HCT116 (cell line): ENCODE data around the gene TNNT2. TPM values are rescaled to one million over a fixed set of nuclear protein-coding genes. Genes with fewer than 3 reads are reported as not detected.

Source experiments
- ATAC-seq: fragments of 200-7000 bp; cut with Tn5 transposase; 2 replicates; pipeline ENCODE4 v1.9.1; 2020; ENCODE audit warnings: mild to moderate bottlenecking, moderate library complexity
- BruUV-seq: library from RNA; stranded (reverse); fragments of 400-500 nt; replicated peaks from 2 replicates; lab custom pipeline; 2021; lab: Mats Ljungman, UMichigan
- CTCF ChIA-PET: fragments of 300-600 bp; sonication (Branson Sonifier 250); formaldehyde crosslinking; loops from one replicate; lab custom pipeline; 2021; ENCODE audit warnings: antibody characterized with exemption; lab: Charles Lee
- POLR2A ChIA-PET: fragments of 300-600, 350-600 bp; sonication (Branson Sonifier 250); formaldehyde crosslinking; loops from one replicate; lab custom pipeline; 2021; ENCODE audit warnings: antibody characterized with exemption; lab: Charles Lee
- RAD21 ChIA-PET, 2 experiments: fragments of 300-600 bp; sonication (Branson Sonifier 250); formaldehyde crosslinking; loops; one replicate each; lab custom pipeline; 2023; ENCODE audit warnings: low total read pairs in 2 of 2; ENCODE audit not compliant: uncharacterized antibody in 2 of 2, unreplicated experiment in 2 of 2, low non-redundant PET in 1 of 2; lab: Charles Lee
- DNase-seq: peaks from one replicate; pipeline ENCODE4 v3.0.0-alpha.2; 2010; ENCODE audit warnings: low read depth, low spot score
- H2AFZ ChIP-seq: fragments of 200-600 bp; shearing (Covaris generic), sonication (generic); 2 replicates; pipeline ENCODE4 v1.6.1; 2017; ENCODE audit warnings: low read depth, mixed run types, mixed read lengths, antibody characterized with exemption, low read length; ENCODE audit not compliant: poor library complexity, severe bottlenecking
- H3K27ac ChIP-seq: 2 replicates; pipeline ENCODE4 v1.5.1; 2012; ENCODE audit warnings: low read depth, low read length
- H3K27me3 ChIP-seq: fragments of 200-600 bp; sonication (generic); 2 replicates; pipeline ENCODE4 v1.6.1; 2016; ENCODE audit warnings: mixed run types, low read length, mixed read lengths; ENCODE audit not compliant: insufficient read depth
- H3K36me3 ChIP-seq, 2 experiments: fragments of 200-500 bp in 1 of 2; fragments of 200-600 bp in 1 of 2; sonication (Bioruptor generic) in 1 of 2; sonication (generic) in 1 of 2; 2 replicates each; pipeline versions ENCODE4 v1.5.1 to v1.6.1; 2014 to 2016; ENCODE audit warnings: low read length in 2 of 2, inconsistent platforms in 1 of 2, mixed read lengths in 1 of 2, mixed run types in 1 of 2; ENCODE audit not compliant: insufficient read depth in 2 of 2, control insufficient read depth in 1 of 2
- H3K4me1 ChIP-seq, 2 experiments: fragments of 200-600 bp in 1 of 2; sonication (generic) in 1 of 2; 2 replicates each; pipeline versions ENCODE4 v1.5.1 to v1.6.1; 2012 to 2017; ENCODE audit warnings: low read length in 2 of 2, inconsistent platforms in 1 of 2, mild to moderate bottlenecking in 1 of 2, mixed read lengths in 1 of 2, mixed run types in 1 of 2, moderate library complexity in 1 of 2; ENCODE audit not compliant: insufficient read depth in 2 of 2, control insufficient read depth in 1 of 2
- H3K4me2 ChIP-seq: fragments of 200-600 bp; sonication (generic); 2 replicates; pipeline ENCODE4 v1.6.1; 2017; ENCODE audit warnings: mixed run types, low read length, mixed read lengths
- H3K4me3 ChIP-seq, 2 experiments: fragments of 200-600 bp in 1 of 2; sonication (generic) in 1 of 2; replicated peaks in 1 of 2; 2 replicates each; pipeline ENCODE4 v1.5.1; 2011 to 2016; ENCODE audit warnings: low read length in 2 of 2, control low read depth in 1 of 2, low read depth in 1 of 2, mild to moderate bottlenecking in 1 of 2, mixed read lengths in 1 of 2, mixed run types in 1 of 2
- H3K79me2 ChIP-seq: fragments of 200-600 bp; sonication (generic); 2 replicates; pipeline ENCODE4 v1.6.1; 2017; ENCODE audit warnings: mild to moderate bottlenecking, mixed run types, low read length, moderate library complexity, mixed read lengths; ENCODE audit not compliant: insufficient read depth
- H3K9ac ChIP-seq: fragments of 200-600 bp; sonication (generic); 2 replicates; pipeline ENCODE4 v1.6.1; 2016; ENCODE audit warnings: low read length, mixed read lengths
- H3K9me2 ChIP-seq: fragments of 200-600 bp; sonication (generic), shearing (Covaris generic); 2 replicates; pipeline ENCODE4 v1.6.1; 2017; ENCODE audit warnings: mixed run types, mild to moderate bottlenecking, moderate library complexity; ENCODE audit not compliant: insufficient read depth
- H3K9me3 ChIP-seq, 2 experiments: fragments of 200-500 bp in 1 of 2; fragments of 200-600 bp in 1 of 2; sonication (Bioruptor generic) in 1 of 2; sonication (generic) in 1 of 2; 2 replicates each; pipeline ENCODE4 v1.6.1; 2014 to 2017; ENCODE audit warnings: low read length in 2 of 2, mixed read lengths in 2 of 2, inconsistent platforms in 1 of 2, low read depth in 1 of 2, mild to moderate bottlenecking in 1 of 2, mixed run types in 1 of 2, moderate library complexity in 1 of 2; ENCODE audit not compliant: control insufficient read depth in 1 of 2, insufficient read depth in 1 of 2
- H4K20me1 ChIP-seq: fragments of 200-600 bp; sonication (generic), shearing (Covaris generic); 2 replicates; pipeline ENCODE4 v1.6.1; 2017; ENCODE audit warnings: mixed run types, mild to moderate bottlenecking, moderate library complexity; ENCODE audit not compliant: insufficient read depth
- CBX3 ChIP-seq: IDR thresholded peaks from 2 replicates; pipeline ENCODE4 v1.6.1; 2012; ENCODE audit warnings: low read depth
- CTCF ChIP-seq, 3 experiments: fragments of 200-600 bp in 1 of 3; sonication (generic) in 1 of 3; IDR thresholded peaks in 2 of 3; conservative IDR thresholded peaks in 1 of 3; 2 replicates each; pipeline ENCODE4 v1.5.1; 2012 to 2017; ENCODE audit warnings: low read depth in 2 of 3, low read length in 2 of 3, antibody characterized with exemption in 1 of 3, borderline replicate concordance in 1 of 3, control low read depth in 1 of 3, mild to moderate bottlenecking in 1 of 3, mixed read lengths in 1 of 3, mixed run types in 1 of 3, moderate library complexity in 1 of 3; ENCODE audit not compliant: insufficient read depth in 1 of 3
- EZH2 ChIP-seq: fragments of 200-600 bp; sonication (generic); IDR thresholded peaks from 2 replicates; pipeline ENCODE4 v1.6.1; 2017; ENCODE audit warnings: antibody characterized with exemption, mixed run types
- FOSL1 ChIP-seq: IDR thresholded peaks from 2 replicates; pipeline ENCODE4 v1.6.1; 2012; ENCODE audit warnings: low read depth
- MAX ChIP-seq: IDR thresholded peaks from 2 replicates; pipeline ENCODE4 v1.6.1; 2012
- RAD21 ChIP-seq: IDR thresholded peaks from 2 replicates; pipeline ENCODE4 v1.6.1; 2012; ENCODE audit warnings: low read depth, mild to moderate bottlenecking
- SP1 ChIP-seq: IDR thresholded peaks from 2 replicates; pipeline ENCODE4 v1.6.1; 2012; ENCODE audit warnings: low read depth
- TCF7L2 ChIP-seq: IDR thresholded peaks from 2 replicates; pipeline ENCODE4 v1.7.0; 2011; ENCODE audit warnings: borderline replicate concordance, inconsistent platforms; ENCODE audit not compliant: insufficient read depth, insufficient read length; ENCODE audit errors: extremely low read depth
- YY1 ChIP-seq: IDR thresholded peaks from 2 replicates; pipeline ENCODE4 v1.6.1; 2011; ENCODE audit warnings: low read length, low read depth, moderate library complexity, mild to moderate bottlenecking; ENCODE audit not compliant: insufficient replicate concordance; ENCODE audit errors: extremely low read depth
- ZNF274 ChIP-seq: fragments of 200-500 bp; sonication (Bioruptor generic); IDR thresholded peaks from 2 replicates; pipeline ENCODE4 v1.6.1; 2014; ENCODE audit warnings: mild to moderate bottlenecking, low read depth, low read length, inconsistent platforms
- intact Hi-C: fragments of 100-400 bp; cut with micrococcal nuclease; formaldehyde crosslinking; loops from 2 replicates; pipeline ENCODE4 v1.10.0; 2022
- total RNA-seq: library from RNA; stranded (reverse); gene quantifications from one replicate; pipeline ENCODE4 v1.2.1, GENCODE V29; 2021; ENCODE audit not compliant: unreplicated experiment

The TNNT2 gene
- total RNA-seq, 1 experiment from 2014 or later = 2.0 TPM

DNA sequence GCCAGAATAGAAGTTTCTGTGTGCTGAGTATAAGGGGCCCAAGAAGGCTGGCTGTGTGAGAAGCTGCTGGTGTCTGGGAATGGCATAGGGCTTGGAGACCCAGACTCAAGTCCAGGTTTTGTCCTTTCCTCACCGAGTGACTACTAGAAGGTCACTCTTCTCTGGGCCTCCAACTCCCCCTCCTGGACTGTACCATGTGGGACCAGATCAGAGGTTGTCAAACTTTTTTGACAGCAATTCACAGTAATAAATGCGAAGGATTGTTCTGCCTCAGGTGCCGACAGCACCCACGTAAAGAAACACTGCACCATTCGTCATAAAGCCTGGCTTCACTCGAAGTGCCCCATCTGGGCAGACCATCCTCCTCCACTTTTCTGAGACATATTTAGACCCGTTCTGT is 65.2 kb downstream of the TNNT2 start:
- Histone ChIP-seq H3K9me3 (no peaks in the 10 kb centered on the region), H3K27ac (no peak overlapping the region), H3K27me3 (no peaks in the 10 kb centered on the region), H3K79me2 (no peaks in the 10 kb centered on the region), H3K4me3 (no peak overlapping the region), H3K9ac (no peak overlapping the region), H3K9me2 (no peaks in the 10 kb centered on the region), H3K36me3 (no peaks in the 10 kb centered on the region), H2AFZ (no peak overlapping the region), H4K20me1 (no peaks in the 10 kb centered on the region), H3K4me1 (peaks cover 31 to 50% of the 10 kb centered on the region in 2 experiments), H3K4me2 (no peak overlapping the region)
- POLR2A ChIA-PET = no interaction called here
- BruUV-seq = no TSS peak
- RAD21 ChIA-PET = no interaction called here
- CTCF ChIA-PET = interaction anchor here (2.2 kb wide), 1 partner anchor 35 kb away, joined by 13 read pairs; no protein-coding TSS in a partner anchor
- TF ChIP-seq FOSL1 = no peak
- TF ChIP-seq CTCF (IDR thresholded peaks at IDR 0.05 in 2 of 3, conservative IDR thresholded peaks at IDR 0.05 in 1 of 3; ENCODE audit: borderline replicate concordance in 1 of 3, insufficient read depth in 1 of 3, low read depth in 2 of 3, low read length in 2 of 3) = peak in 1 of 3 experiments; percentile 46; a peak in 1 of 6 replicates
- peak; percentile 75 for TF ChIP-seq RAD21
- TF ChIP-seq MAX = no peak
- no peak for DNase-seq
- intact Hi-C loops = no loop called here
- ATAC-seq = no peak

GRCh38 chr1:201311356-201312011 is 66.0 kb downstream of the TNNT2 start:
- Histone ChIP-seq H3K79me2 (no peaks in the 10 kb centered on the region), H3K4me1 (peaks cover 36 to 57% of the 10 kb centered on the region in 2 experiments), H3K4me2 (no peak overlapping the region), H3K9me3 (no peaks in the 10 kb centered on the region), H2AFZ (no peak overlapping the region), H4K20me1 (no peaks in the 10 kb centered on the region), H3K4me3 (no peak overlapping the region), H3K27me3 (no peaks in the 10 kb centered on the region), H3K27ac (no peak overlapping the region), H3K9ac (no peak overlapping the region), H3K9me2 (no peaks in the 10 kb centered on the region), H3K36me3 (no peaks in the 10 kb centered on the region)
- no TSS peak for BruUV-seq
- RAD21 ChIA-PET = no interaction called here
- CTCF ChIA-PET = interaction anchor here (2.2 kb wide), 1 partner anchor 36 kb away, joined by 13 read pairs; no protein-coding TSS in a partner anchor
- DNase-seq (no peak), ATAC-seq (no peak)
- intact Hi-C loops = no loop called here
- POLR2A ChIA-PET = no interaction called here
- no peak for TF ChIP-seq MAX
- no peak for TF ChIP-seq SP1
- no peak for TF ChIP-seq TCF7L2
- TF ChIP-seq CBX3 = no peak
- TF ChIP-seq ZNF274 = no peak
- no peak for TF ChIP-seq RAD21
- no peak for TF ChIP-seq CTCF (IDR thresholded peaks at IDR 0.05 in 2 of 3, conservative IDR thresholded peaks at IDR 0.05 in 1 of 3; ENCODE audit: borderline replicate concordance in 1 of 3, insufficient read depth in 1 of 3, low read depth in 2 of 3, low read length in 2 of 3)
- no peak for TF ChIP-seq EZH2
- no peak for TF ChIP-seq FOSL1
- TF ChIP-seq YY1 = no peak
